GM12864 (cell line): ENCODE data around the gene BRIP1.

Experiments used
- DNase-seq: peaks from one replicate; pipeline ENCODE4 v3.0.0-alpha.2; 2011; ENCODE audit warnings: low read depth
- H3K4me3 ChIP-seq: 2 replicates; pipeline ENCODE4 v1.5.1; 2011; ENCODE audit warnings: mild to moderate bottlenecking, low read depth, low read length, control low read depth
- TF ChIP-seq, protein P1 (sequence below): IDR thresholded peaks from 2 replicates; pipeline ENCODE4 v1.5.1; 2011; ENCODE audit warnings: low read depth, mild to moderate bottlenecking, moderate library complexity, low read length, control low read depth, inconsistent platforms; ENCODE audit errors: missing control alignments

The BRIP1 gene

DNA sequence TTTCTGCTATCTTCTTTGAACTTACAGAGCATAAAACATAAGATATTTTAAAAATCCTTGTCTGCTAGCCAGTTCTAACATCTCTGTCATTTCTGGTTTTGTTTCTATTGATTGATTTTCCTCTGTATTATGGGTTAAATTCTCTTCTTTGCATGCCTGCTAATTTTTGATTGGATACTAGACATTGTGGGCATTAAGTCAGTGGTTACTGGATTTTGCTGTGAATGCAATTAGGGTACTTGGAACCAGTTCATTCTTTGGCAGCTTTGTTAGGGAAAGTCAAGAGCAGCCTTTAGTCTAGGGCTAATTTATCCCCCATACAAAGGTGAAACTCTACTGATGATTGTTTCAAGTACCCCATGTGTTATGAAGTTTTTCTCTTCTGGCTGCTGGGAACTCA lies 145.3 kb downstream of the BRIP1 start:
- no peak for DNase-seq
- H3K4me3 ChIP-seq, result no peak overlapping the region
- TF ChIP-seq, protein P1, sequence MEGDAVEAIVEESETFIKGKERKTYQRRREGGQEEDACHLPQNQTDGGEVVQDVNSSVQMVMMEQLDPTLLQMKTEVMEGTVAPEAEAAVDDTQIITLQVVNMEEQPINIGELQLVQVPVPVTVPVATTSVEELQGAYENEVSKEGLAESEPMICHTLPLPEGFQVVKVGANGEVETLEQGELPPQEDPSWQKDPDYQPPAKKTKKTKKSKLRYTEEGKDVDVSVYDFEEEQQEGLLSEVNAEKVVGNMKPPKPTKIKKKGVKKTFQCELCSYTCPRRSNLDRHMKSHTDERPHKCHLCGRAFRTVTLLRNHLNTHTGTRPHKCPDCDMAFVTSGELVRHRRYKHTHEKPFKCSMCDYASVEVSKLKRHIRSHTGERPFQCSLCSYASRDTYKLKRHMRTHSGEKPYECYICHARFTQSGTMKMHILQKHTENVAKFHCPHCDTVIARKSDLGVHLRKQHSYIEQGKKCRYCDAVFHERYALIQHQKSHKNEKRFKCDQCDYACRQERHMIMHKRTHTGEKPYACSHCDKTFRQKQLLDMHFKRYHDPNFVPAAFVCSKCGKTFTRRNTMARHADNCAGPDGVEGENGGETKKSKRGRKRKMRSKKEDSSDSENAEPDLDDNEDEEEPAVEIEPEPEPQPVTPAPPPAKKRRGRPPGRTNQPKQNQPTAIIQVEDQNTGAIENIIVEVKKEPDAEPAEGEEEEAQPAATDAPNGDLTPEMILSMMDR, result no peak

DNA sequence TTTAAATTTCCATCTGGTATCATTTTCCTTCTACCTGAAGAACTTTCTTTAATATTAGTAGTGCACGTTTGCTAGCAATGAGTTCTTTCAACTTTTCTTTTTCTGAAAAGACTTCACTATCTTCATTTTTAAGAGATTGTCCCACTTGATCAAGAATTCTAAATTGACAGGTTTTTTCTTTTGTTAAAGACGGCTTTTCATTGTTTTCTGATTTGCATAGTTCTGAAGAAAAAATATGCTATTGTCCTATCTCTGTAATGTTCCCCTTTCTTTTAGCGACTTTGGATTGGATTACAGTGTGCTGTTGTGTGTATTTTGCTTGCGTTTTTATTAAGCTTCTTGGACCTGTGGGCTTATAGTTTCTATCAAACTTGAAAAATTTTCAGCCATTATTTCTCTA lies 146.0 kb downstream of the BRIP1 start:
- TF ChIP-seq, protein P1, result no peak
- no peak for DNase-seq
- H3K4me3 ChIP-seq, result no peak overlapping the region

DNA sequence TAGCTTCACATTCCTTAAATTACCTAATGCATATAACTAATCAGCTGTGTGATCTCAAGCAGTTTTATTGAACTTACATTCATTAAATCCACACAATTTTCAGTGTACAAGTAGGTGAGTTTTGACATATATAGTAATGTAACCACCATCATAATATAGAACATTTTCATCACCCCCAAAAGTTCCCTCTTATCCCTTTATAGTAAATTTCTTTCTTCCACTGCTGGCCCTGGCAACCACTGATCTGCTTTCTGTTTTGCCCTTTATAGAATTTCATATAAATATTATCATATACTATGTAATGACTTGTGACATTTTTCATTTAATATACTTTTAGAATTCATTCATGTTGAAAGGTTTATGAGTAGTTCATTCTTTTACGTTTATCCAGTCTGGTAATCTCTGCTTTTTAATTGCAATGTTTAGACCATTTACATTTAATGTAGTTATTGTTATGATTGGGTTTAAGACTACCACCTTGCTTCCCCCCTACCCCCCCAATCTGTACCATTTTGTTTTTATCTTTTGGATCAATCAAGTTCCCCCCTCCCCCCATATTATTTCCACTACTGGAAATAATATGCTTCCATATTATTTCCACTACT lies 147.0 kb downstream of the BRIP1 start:
- no peak overlapping the region for H3K4me3 ChIP-seq
- DNase-seq, result no peak
- TF ChIP-seq, protein P1, result no peak

DNA sequence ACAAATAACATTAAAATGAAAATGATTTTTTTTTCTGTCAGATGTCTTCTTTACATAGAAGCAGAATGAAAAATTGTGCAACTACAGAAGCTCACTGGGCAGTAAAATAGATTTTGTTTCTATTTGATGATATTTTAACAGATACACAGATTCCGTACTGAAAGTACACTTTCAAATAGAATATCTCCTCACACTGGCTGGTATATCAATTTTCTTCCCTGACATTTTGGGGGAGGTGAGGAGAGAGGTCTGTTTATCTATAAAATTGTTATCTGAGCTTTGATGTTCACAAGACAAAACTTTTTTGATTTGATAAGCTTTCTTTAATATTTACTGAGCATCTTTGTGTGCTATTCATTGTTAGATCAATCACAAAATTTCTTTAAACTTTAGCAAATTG lies 148.0 kb downstream of the BRIP1 start:
- no peak for DNase-seq
- TF ChIP-seq, protein P1, result no peak
- H3K4me3 ChIP-seq, result no peak overlapping the region

DNA sequence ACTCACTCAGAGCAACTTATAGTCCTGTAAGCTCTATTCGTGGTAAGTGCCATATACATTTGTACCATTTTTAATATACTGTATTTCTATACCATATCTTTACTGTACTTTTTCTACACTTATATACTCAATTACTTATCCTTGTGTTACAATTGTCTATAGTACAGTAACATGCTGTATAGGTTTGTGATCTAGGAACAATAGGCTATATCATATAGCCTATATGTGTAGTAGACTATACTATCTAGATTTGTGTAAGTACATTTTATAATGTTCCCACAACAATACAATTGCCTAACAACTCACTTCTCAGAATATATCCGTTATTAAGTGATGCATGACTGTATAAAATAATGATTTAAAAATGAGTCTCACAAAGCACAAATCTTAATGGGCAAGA lies 149.0 kb downstream of the BRIP1 start:
- no peak overlapping the region for H3K4me3 ChIP-seq
- no peak for DNase-seq
- TF ChIP-seq, protein P1, result no peak

DNA sequence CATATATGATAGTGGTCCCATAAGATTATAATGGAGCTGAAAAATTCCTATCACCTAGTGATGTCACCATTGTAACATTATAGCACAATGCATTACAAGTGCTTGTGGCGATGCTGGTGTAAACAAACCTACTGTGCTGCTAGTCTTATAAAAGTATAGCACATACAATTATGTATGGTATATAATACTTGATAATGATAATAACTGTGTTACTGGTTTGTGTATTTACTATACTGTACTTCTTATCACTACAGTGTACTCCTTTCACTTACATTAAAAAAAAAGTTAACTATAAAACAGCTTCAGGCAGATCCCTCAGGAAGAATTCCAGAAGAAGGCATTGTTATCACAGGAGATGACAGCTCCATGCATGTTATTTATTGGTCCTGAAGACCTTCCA lies 150.3 kb downstream of the BRIP1 start:
- no peak for DNase-seq
- no peak overlapping the region for H3K4me3 ChIP-seq
- TF ChIP-seq, protein P1, result no peak

DNA sequence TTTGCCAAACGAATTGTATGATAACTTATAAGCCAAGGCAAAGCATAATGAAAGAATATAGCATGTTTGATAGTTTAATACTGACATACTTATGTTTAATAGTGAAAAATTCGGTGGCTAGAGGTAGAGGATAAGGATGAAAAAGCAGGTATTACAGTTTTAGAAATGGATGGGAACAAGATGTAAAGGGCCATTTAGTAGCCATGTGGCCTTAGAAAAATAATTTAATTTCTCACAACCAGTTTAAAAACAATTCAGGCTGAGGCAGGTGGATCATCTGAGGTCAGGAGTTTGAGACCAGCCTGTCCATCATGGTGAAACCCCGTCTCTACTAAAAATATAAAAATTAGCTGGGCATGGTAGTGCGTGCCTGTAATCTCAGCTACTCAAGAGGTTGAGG lies 152.8 kb downstream of the BRIP1 start:
- DNase-seq, result no peak
- no peak overlapping the region for H3K4me3 ChIP-seq
- TF ChIP-seq, protein P1, result no peak
